Endothelial cell of umbilical vein (primary cell): Measurements from ENCODE around the gene IL6R. TPM values are rescaled to one million over a fixed set of nuclear protein-coding genes. Genes with fewer than 3 reads are reported as not detected.
"Not testable (repeated sequence)": the region's sequence is repeated elsewhere in the genome, so short reads cannot be mapped to it uniquely, and the experiment has no call there.

Experiments used
- BruUV-seq: library from RNA; stranded (reverse); fragments of 400-500 nt; replicated peaks from 2 replicates; lab custom pipeline; 2021; lab: Mats Ljungman, UMichigan
- CTCF ChIA-PET: fragments of 300-600, 350-600 bp; sonication (Branson Sonifier 250); formaldehyde crosslinking; loops from one replicate; lab custom pipeline; 2021; ENCODE audit warnings: antibody characterized with exemption, inconsistent platforms; lab: Charles Lee
- POLR2A ChIA-PET: fragments of 300-600, 350-600 bp; sonication (Branson Sonifier 250); formaldehyde crosslinking; loops from one replicate; lab custom pipeline; 2021; ENCODE audit warnings: antibody characterized with exemption, inconsistent platforms; lab: Charles Lee
- DNase-seq: peaks from one replicate; pipeline ENCODE4 v3.0.0-alpha.2; 2011; ENCODE audit warnings: low read depth, low spot score
- FAIRE-seq: peaks from 2 replicates; lab custom pipeline; 2011; peaks lifted over from hg19 to GRCh38; lab: Jason Lieb, UNC
- H2AFZ ChIP-seq: 2 replicates; pipeline ENCODE4 v1.6.0; 2012; ENCODE audit warnings: low read depth, low read length, control low read depth, inconsistent platforms
- H3K27ac ChIP-seq: 2 replicates; pipeline ENCODE4 v1.5.1; 2011; ENCODE audit warnings: low read depth, mild to moderate bottlenecking, control low read depth, low read length, moderate library complexity; ENCODE audit not compliant: insufficient read depth
- H3K27me3 ChIP-seq, 2 experiments: 2 replicates each; pipeline versions ENCODE4 v1.6.0 to v1.6.1; 2011; ENCODE audit warnings: low read length in 2 of 2, mixed read lengths in 1 of 2; ENCODE audit not compliant: control insufficient read depth in 2 of 2, insufficient read depth in 2 of 2
- H3K36me3 ChIP-seq, 2 experiments: 2 replicates in 1 of 2; 3 replicates in 1 of 2; pipeline ENCODE4 v1.5.1; 2011; ENCODE audit warnings: low read length in 2 of 2, mild to moderate bottlenecking in 1 of 2, moderate library complexity in 1 of 2; ENCODE audit not compliant: control insufficient read depth in 2 of 2, insufficient read depth in 2 of 2; ENCODE audit errors: extremely low read depth in 1 of 2
- H3K4me1 ChIP-seq: 3 replicates; pipeline ENCODE4 v1.5.1; 2011; ENCODE audit warnings: mild to moderate bottlenecking, low read length; ENCODE audit not compliant: control insufficient read depth, insufficient read depth; ENCODE audit errors: extremely low read depth
- H3K4me2 ChIP-seq: 2 replicates; pipeline ENCODE4 v1.6.1; 2011; ENCODE audit warnings: low read length, control low read depth, mixed read lengths; ENCODE audit not compliant: insufficient read depth
- H3K4me3 ChIP-seq, 3 experiments: fragments of 200-600 bp in 1 of 3; sonication (generic), shearing (Covaris generic) in 1 of 3; replicated peaks in 1 of 3; 2 replicates each; pipeline ENCODE4 v1.5.1; 2011 to 2016; ENCODE audit warnings: control low read depth in 3 of 3, low read length in 3 of 3, mild to moderate bottlenecking in 2 of 3, inconsistent platforms in 1 of 3, low read depth in 1 of 3, moderate library complexity in 1 of 3; ENCODE audit not compliant: insufficient read depth in 1 of 3
- H3K79me2 ChIP-seq: 2 replicates; pipeline ENCODE4 v1.6.0; 2012; ENCODE audit warnings: low read length, inconsistent platforms; ENCODE audit not compliant: control insufficient read depth, insufficient read depth
- H3K9ac ChIP-seq: replicated peaks from 2 replicates; pipeline ENCODE3; 2011; ENCODE audit warnings: low read length, control low read depth; ENCODE audit not compliant: insufficient read depth; ENCODE audit errors: extremely low read depth
- H3K9me1 ChIP-seq: replicated peaks from 3 replicates; pipeline ENCODE4 v1.6.0; 2011; ENCODE audit warnings: mild to moderate bottlenecking, low read length; ENCODE audit not compliant: control insufficient read depth, insufficient read depth; ENCODE audit errors: extremely low read depth
- H3K9me3 ChIP-seq: replicated peaks from 2 replicates; pipeline ENCODE4 v1.5.1; 2012; ENCODE audit warnings: low read length, inconsistent platforms; ENCODE audit not compliant: control insufficient read depth, insufficient read depth
- H4K20me1 ChIP-seq: replicated peaks from 2 replicates; pipeline ENCODE3; 2011; ENCODE audit warnings: mild to moderate bottlenecking, low read length; ENCODE audit not compliant: control insufficient read depth, insufficient read depth; ENCODE audit errors: extremely low read depth
- CTCF ChIP-seq, 2 donors: IDR thresholded peaks; 1 replicate in 1 of 2; 2 replicates in 1 of 2; pipeline ENCODE4 v1.5.1; 2011; ENCODE audit warnings: low read length in 2 of 2, mild to moderate bottlenecking in 2 of 2, moderate library complexity in 2 of 2, control low read depth in 1 of 2, inconsistent platforms in 1 of 2, low read depth in 1 of 2; ENCODE audit not compliant: insufficient read depth in 1 of 2; ENCODE audit errors: extremely low read depth in 1 of 2
- EZH2 ChIP-seq: IDR thresholded peaks from 2 replicates; pipeline ENCODE4 v1.6.1; 2012; ENCODE audit warnings: borderline replicate concordance, low read depth, mild to moderate bottlenecking, moderate library complexity, low read length, inconsistent platforms; ENCODE audit not compliant: severe bottlenecking
- FOS ChIP-seq: IDR thresholded peaks from 2 replicates; pipeline ENCODE4 v1.6.1; 2011; ENCODE audit warnings: mild to moderate bottlenecking, low read length, moderate library complexity, borderline replicate concordance; ENCODE audit not compliant: insufficient read depth
- GATA2 ChIP-seq: IDR thresholded peaks from 2 replicates; pipeline ENCODE4 v1.7.0; 2011; ENCODE audit warnings: low read depth, mild to moderate bottlenecking, moderate library complexity, mixed read lengths, low read length; ENCODE audit not compliant: insufficient read length, insufficient read depth
- JUN ChIP-seq: IDR thresholded peaks from 2 replicates; pipeline ENCODE4 v1.6.1; 2011; ENCODE audit warnings: borderline replicate concordance, low read depth; ENCODE audit not compliant: insufficient read length, insufficient read depth
- MAX ChIP-seq: IDR thresholded peaks from 2 replicates; pipeline ENCODE4 v1.6.1; 2011; ENCODE audit not compliant: insufficient read depth, insufficient read length
- MYC ChIP-seq: IDR thresholded peaks from one replicate; pipeline ENCODE4 v1.6.1; 2011; ENCODE audit warnings: mild to moderate bottlenecking, low read depth, low read length
- POLR2A ChIP-seq: IDR thresholded peaks from 2 replicates; pipeline ENCODE4 v1.6.1; 2012; ENCODE audit warnings: low read depth, mild to moderate bottlenecking, control low read depth, low read length
- POLR2AphosphoS5 ChIP-seq: IDR thresholded peaks from 2 replicates; pipeline ENCODE4 v1.6.1; 2012; ENCODE audit warnings: low read depth, mild to moderate bottlenecking, control low read depth, low read length, moderate library complexity; ENCODE audit not compliant: insufficient read depth
- dilution Hi-C: fragments of 300-500 bp; cut with MboI; formaldehyde crosslinking; loops from one replicate; pipeline ENCODE4 v1.15.0; 2019; ENCODE audit warnings: low sequenced_read_pairs; ENCODE audit not compliant: extremely low pct_ligation_motif_present
- intact Hi-C: fragments of 100-400 bp; cut with micrococcal nuclease; formaldehyde crosslinking; loops from one replicate; pipeline ENCODE4 v1.10.0; 2022
- polyA plus RNA-seq, 4 experiments: library from polyadenylated mRNA; depleted of rRNA in 3 of 4; stranded (reverse) in 3 of 4; unstranded in 1 of 4; fragments of >200 nt; gene quantifications; 2 replicates each; pipeline versions ENCODE4 v1.2.1 to v1.2.3, GENCODE V29; 2011 to 2012; ENCODE audit warnings: missing spikeins in 1 of 4
- total RNA-seq: library from RNA; stranded (reverse); gene quantifications from 2 replicates; pipeline ENCODE4 v1.2.3, GENCODE V29; 2021

IL6R gene
- total and polyA plus RNA-seq, 2 donors (not counting 3 experiments of a cell fraction or from before 2014, with no cell fraction given) = 4.8 to 5.1 TPM

- H3K4me2 ChIP-seq = peak overlapping the region; percentile 9
- no peak overlapping the region for H2AFZ ChIP-seq
- no peak for TF ChIP-seq FOS
- no peak for TF ChIP-seq JUN
- no peak for TF ChIP-seq POLR2AphosphoS5
- TF ChIP-seq GATA2 = no peak
- TF ChIP-seq EZH2 = no peak
- no peak for TF ChIP-seq MYC
- no peak for TF ChIP-seq MAX
- no peak for TF ChIP-seq CTCF (IDR thresholded peaks at IDR 0.05; ENCODE audit: extremely low read depth in 1 of 2, insufficient read depth in 1 of 2, low read depth in 1 of 2, low read length in 2 of 2)
- TF ChIP-seq POLR2A = no peak
- ChIA-PET CTCF (interaction anchor here (1.0 to 8.9 kb wide), 4 partner anchors 9 to 62 kb away, joined by 4 to 489 read pairs (median 6); no protein-coding TSS in a partner anchor), POLR2A (interaction anchor here (0.7 to 0.9 kb wide), 2 partner anchors 11 to 594 kb away, joined by 3 to 6 read pairs; no protein-coding TSS in a partner anchor)
- dilution Hi-C loops = no loop called here
- intact Hi-C loops = loop anchor here (1.0 to 10.0 kb wide), 3 partner anchors 7 to 489 kb away; partner anchors contain the start of genes CKS1B and SHC1
- H3K27me3 ChIP-seq = no peaks in the 10 kb centered on the region
- no peaks in the 10 kb centered on the region for H4K20me1 ChIP-seq
- H3K9ac ChIP-seq = peak overlapping the region; percentile 9
- no peaks in the 10 kb centered on the region for H3K9me3 ChIP-seq
- H3K4me1 ChIP-seq = peaks cover 65% of the 10 kb centered on the region
- no peak overlapping the region for H3K4me3 ChIP-seq
- DNase-seq (peak; percentile 34), FAIRE-seq (no peak)
- BruUV-seq = no TSS peak
- peaks cover 19% of the 10 kb centered on the region for H3K79me2 ChIP-seq
- H3K36me3 ChIP-seq = peaks cover 8 to 28% of the 10 kb centered on the region in 2 experiments
- H3K9me1 ChIP-seq = no peaks in the 10 kb centered on the region
- peak overlapping the region; percentile 85 for H3K27ac ChIP-seq
Measured at GRCh38 chr1:154485910-154486496, 80.9 kb downstream of the IL6R start.

GRCh38 chr1:154486756-154487155 lies 81.6 kb downstream of the IL6R start:
- H3K9ac ChIP-seq, H3K27me3 ChIP-seq, dilution Hi-C loops, H3K4me2 ChIP-seq, BruUV-seq, H2AFZ ChIP-seq, H3K9me1 ChIP-seq, H3K4me3 ChIP-seq, DNase-seq, H4K20me1 ChIP-seq, FAIRE-seq, H3K9me3 ChIP-seq: not testable (repeated sequence)
- Histone ChIP-seq H3K4me1 (peaks cover 67% of the 10 kb centered on the region), H3K36me3 (peaks cover 9 to 28% of the 10 kb centered on the region in 2 experiments), H3K27ac (peak overlapping the region; percentile 85), H3K79me2 (peaks cover 27% of the 10 kb centered on the region)
- ChIA-PET CTCF (interaction anchor here (1.0 to 8.9 kb wide), 4 partner anchors 9 to 61 kb away, joined by 4 to 489 read pairs (median 6); no protein-coding TSS in a partner anchor), POLR2A (interaction anchor here (0.7 kb wide), 1 partner anchor 595 kb away, joined by 3 read pairs; no protein-coding TSS in a partner anchor)
- intact Hi-C loops = loop anchor here (10.0 kb wide), 1 partner anchor 488 kb away; the partner anchor contains the start of genes CKS1B and SHC1
